ENCODE results near the gene PER3. TPM values are rescaled to one million over a fixed set of nuclear protein-coding genes. Genes with fewer than 3 reads are reported as not detected.

PER3 gene
- total RNA-seq, 1 experiment from 2014 or later: 4.3 TPM

DNA sequence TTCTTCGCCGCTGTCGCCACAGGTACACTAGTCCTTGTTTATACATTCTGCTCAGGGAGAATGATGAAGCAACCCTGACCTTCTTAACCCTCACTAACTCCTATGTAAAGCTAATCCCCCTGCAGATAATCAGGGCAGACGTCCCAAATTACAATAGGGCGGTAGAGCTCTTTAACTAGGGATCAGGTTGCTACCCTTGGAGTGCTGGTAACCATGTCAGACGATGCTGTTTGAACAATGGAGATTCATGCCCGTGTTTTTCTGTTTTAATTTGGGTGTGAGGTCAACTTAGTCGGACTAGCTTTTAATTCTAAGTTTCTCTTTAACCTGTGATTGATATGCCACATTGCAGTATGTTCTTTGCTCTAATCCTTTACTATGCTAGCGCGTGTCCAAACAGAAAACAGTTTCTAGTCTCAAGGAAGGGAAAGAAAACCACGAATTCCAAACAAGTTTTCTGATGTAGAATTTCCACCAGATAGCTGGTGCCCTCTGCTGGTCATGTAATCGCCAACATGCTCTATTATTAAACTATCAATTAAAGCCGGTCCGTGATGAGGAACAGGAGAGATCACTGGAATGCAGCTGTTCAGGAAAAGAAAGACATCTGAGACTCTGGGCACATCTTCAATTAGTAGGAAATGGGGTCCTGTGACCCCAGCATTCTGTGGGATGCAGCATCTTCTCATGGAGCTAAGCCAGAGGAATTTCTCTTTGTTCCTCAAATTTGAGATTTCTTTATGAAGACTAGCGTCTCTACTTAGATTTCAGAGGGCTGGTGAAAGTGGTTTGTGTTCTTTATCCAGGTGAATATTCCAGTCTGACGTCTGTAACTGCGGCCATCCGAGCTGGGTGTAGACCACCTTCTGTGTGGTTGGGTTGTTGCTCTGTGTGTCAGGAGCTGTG lies 31.3 kb upstream of the PER3 start:
- ChIA-PET CTCF (interaction anchor here (0.6 to 5.0 kb wide), 5 partner anchors 10 to 191 kb away, joined by 3 to 92 read pairs (median 6); no protein-coding TSS in a partner anchor), POLR2A (ENCODE audit: unreplicated experiment) (interaction anchor here (0.8 kb wide), 1 partner anchor 266 kb away, joined by 3 read pairs; no protein-coding TSS in a partner anchor)
- Histone ChIP-seq H3K27ac (ENCODE audit: low read length) (no peak overlapping the region), H3K27me3 (ENCODE audit: low read length) (peaks cover 12% of the 10 kb centered on the region; the same call in 1 of the 2 replicates), H2AFZ (ENCODE audit: low read length) (peak overlapping the region; percentile 87), H3K79me2 (ENCODE audit: low read length) (no peaks in the 10 kb centered on the region), H3K36me3 (ENCODE audit: low read depth, low read length) (no peaks in the 10 kb centered on the region), H3K9ac (ENCODE audit: low read length) (no peak overlapping the region), H3F3A (ENCODE audit: low read length, unreplicated experiment) (no peaks in the 10 kb centered on the region), H3K9me3 (ENCODE audit: low read length) (no peaks in the 10 kb centered on the region), H3K4me3 (ENCODE audit: low read length) (peak overlapping the region; percentile 69), H3K4me2 (ENCODE audit: low read length) (peak overlapping the region; percentile 88), H3K9me2 (replicated peaks; ENCODE audit: low read length) (no peaks in the 10 kb centered on the region), H4K20me1 (ENCODE audit: low read length) (no peaks in the 10 kb centered on the region), H3K4me1 (ENCODE audit: insufficient read depth, low read length) (no peaks in the 10 kb centered on the region; the same call in 1 of the 2 replicates)
- intact Hi-C loops (cut with micrococcal nuclease): loop anchor here (1.0 kb wide), 1 partner anchor 85 kb away; no protein-coding TSS in a partner anchor
- no peak for TF ChIP-seq EZH2 (IDR thresholded peaks at IDR 0.05; ENCODE audit: low read length, unreplicated experiment)
- no peak for TF ChIP-seq EZH2phosphoT487 (IDR thresholded peaks at IDR 0.05; ENCODE audit: borderline replicate concordance, low read length)
- TF ChIP-seq, protein P1, sequence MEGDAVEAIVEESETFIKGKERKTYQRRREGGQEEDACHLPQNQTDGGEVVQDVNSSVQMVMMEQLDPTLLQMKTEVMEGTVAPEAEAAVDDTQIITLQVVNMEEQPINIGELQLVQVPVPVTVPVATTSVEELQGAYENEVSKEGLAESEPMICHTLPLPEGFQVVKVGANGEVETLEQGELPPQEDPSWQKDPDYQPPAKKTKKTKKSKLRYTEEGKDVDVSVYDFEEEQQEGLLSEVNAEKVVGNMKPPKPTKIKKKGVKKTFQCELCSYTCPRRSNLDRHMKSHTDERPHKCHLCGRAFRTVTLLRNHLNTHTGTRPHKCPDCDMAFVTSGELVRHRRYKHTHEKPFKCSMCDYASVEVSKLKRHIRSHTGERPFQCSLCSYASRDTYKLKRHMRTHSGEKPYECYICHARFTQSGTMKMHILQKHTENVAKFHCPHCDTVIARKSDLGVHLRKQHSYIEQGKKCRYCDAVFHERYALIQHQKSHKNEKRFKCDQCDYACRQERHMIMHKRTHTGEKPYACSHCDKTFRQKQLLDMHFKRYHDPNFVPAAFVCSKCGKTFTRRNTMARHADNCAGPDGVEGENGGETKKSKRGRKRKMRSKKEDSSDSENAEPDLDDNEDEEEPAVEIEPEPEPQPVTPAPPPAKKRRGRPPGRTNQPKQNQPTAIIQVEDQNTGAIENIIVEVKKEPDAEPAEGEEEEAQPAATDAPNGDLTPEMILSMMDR (conservative IDR thresholded peaks at IDR 0.05; ENCODE audit: low read depth, low read length): peak; percentile 90
- ATAC-seq (peak; percentile 83), DNase-seq (peak; percentile 78)
- no TSS peak for BruUV-seq (replicated peaks)

DNA sequence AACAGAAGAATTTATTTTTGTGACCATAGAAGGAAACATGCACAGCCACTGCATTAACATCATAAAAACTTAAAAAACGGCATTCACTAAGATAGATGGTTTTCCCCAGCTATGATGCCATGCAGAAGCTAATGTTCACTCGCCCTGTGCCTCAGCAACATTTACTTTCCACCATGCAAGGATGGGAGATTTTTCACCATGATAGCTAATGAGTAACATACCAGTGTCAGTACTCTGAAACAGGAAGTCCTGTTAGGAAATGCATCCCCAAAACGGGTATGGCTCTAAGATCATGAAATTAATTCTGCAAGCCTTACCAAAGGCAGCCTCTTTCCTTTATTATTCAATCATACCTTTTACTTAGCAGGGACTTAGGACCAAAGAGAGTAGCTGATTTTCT lies 30.4 kb upstream of the PER3 start:
- CTCF ChIA-PET: interaction anchor here (1.0 to 5.0 kb wide), 2 partner anchors 85 to 190 kb away, joined by 3 to 92 read pairs; no protein-coding TSS in a partner anchor
- no TSS peak for BruUV-seq (replicated peaks)

More for the DNA sequence above, 30.4 kb upstream of the PER3 start:
- H3F3A ChIP-seq (ENCODE audit: low read length, unreplicated experiment): no peaks in the 10 kb centered on the region
- H3K79me2 ChIP-seq (ENCODE audit: low read length): no peaks in the 10 kb centered on the region
- H3K4me3 ChIP-seq (ENCODE audit: low read length): no peak overlapping the region
- TF ChIP-seq EZH2 (IDR thresholded peaks at IDR 0.05; ENCODE audit: low read length, unreplicated experiment): no peak
- TF ChIP-seq, protein P1 (conservative IDR thresholded peaks at IDR 0.05; ENCODE audit: low read depth, low read length): no peak
- TF ChIP-seq EZH2phosphoT487 (IDR thresholded peaks at IDR 0.05; ENCODE audit: borderline replicate concordance, low read length): no peak
- H3K4me1 ChIP-seq (ENCODE audit: insufficient read depth, low read length): no peaks in the 10 kb centered on the region; the same call in 1 of the 2 replicates
- no peak overlapping the region for H3K9ac ChIP-seq (ENCODE audit: low read length)
- H3K27ac ChIP-seq (ENCODE audit: low read length): no peak overlapping the region
- DNase-seq: no peak
- no peak overlapping the region; the same call in 1 of the 2 replicates for H3K4me2 ChIP-seq (ENCODE audit: low read length)
- H3K27me3 ChIP-seq (ENCODE audit: low read length): peaks cover 12% of the 10 kb centered on the region; the same call in 1 of the 2 replicates
- no peak for ATAC-seq
- H3K9me3 ChIP-seq (ENCODE audit: low read length): no peaks in the 10 kb centered on the region
- intact Hi-C loops (cut with micrococcal nuclease): loop anchor here (1.0 kb wide), 1 partner anchor 86 kb away; no protein-coding TSS in a partner anchor
- no peaks in the 10 kb centered on the region for H3K9me2 ChIP-seq (replicated peaks; ENCODE audit: low read length)
- H2AFZ ChIP-seq (ENCODE audit: low read length): 0 out of 2 replicates have a peak overlapping the region, but pooled peaks have one; percentile 3
- POLR2A ChIA-PET (ENCODE audit: unreplicated experiment): no interaction called here
- H3K36me3 ChIP-seq (ENCODE audit: low read depth, low read length): no peaks in the 10 kb centered on the region
- no peaks in the 10 kb centered on the region for H4K20me1 ChIP-seq (ENCODE audit: low read length)

All from PC-3 (cell line).